ENCODE results near the gene ANKRD31. TPM values are rescaled to one million over a fixed set of nuclear protein-coding genes. Genes with fewer than 3 reads are reported as not detected.

Gene ANKRD31
- under 0.01 TPM in 2 replicates for total RNA-seq

GRCh38 chr5:75236322-75237316 is at the start of gene ANKRD31:
ANKRD31 (minus strand) TSS chr5:75236878; CDS start chr5:75236686, 192 bp downstream.

GRCh38 chr5:75052192-75053053 is 184.3 kb downstream of the ANKRD31 start, which contains the start of gene GCNT4:
GCNT4 (minus strand) TSS chr5:75052558; CDS start chr5:75030037, 22,521 bp downstream.

Other genes starting within 250 kb of the ANKRD31 start
- gene GCNT4, start 184.3 kb downstream of the ANKRD31 start, total RNA-seq: 0.32 and 0.65 TPM in 2 replicates
- gene HMGCR, start 100.3 kb upstream of the ANKRD31 start, total RNA-seq: 18.4 and 70.6 TPM in 2 replicates